Measurements from ENCODE around the gene FUT9. TPM values are rescaled to one million over a fixed set of nuclear protein-coding genes. Genes with fewer than 3 reads are reported as not detected.

FUT9 gene
- total RNA-seq (not detected), polyA plus RNA-seq (not detected)

DNA sequence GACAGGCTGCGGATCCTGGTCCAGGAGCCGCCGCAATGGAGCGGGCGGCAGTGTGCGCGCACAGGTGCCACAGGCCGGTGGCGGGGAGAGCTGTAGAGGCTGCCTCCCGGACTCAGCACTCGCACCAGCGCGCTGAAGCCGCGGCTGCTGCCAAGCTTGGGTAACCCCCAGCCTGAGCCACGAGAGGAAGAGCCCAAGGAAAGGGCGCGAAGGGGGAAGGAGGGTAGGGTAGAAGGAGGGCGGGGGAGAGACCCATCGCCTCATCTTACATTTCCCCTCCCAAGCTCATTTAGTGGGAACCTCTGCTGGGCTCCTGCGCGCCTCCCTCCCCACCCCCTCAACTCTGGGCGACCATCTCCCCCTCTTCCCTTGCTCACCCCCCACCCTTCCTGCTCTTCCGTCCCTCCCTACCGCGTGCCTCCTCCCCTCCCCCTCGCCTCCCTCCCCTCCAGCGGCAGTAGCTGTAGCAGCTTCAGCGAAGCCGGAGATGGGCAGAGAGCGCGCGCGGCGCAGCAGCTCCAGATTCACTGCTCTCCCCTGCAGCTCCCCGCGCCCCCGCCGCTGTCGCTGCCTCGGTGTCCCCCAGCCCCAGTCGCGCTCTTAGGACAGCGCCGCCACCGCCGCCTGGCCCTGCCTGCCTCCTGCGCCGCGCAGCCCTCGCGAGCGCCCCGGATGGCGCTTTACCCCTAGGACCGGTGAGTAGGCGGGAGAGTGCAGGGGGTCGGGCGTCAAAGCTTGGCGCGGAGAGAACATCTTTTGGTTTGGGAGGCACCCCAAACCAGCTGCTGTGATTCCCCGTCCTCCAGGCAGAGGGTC, at the start of gene FUT9:
FUT9 (plus strand) TSS at position 457 of the 816 bp plus-strand sequence. CDS start 187,182 bp downstream, outside the sequence.
- no peaks in the 10 kb centered on the region for H3K27me3 ChIP-seq (ENCODE audit: insufficient read depth, low read length, poor library complexity, severe bottlenecking)
- H3K36me3 Mint-ChIP-seq = no peaks in the 10 kb centered on the region
- H3K4me1 Mint-ChIP-seq = no peaks in the 10 kb centered on the region
- no peaks in the 10 kb centered on the region for H3K36me3 ChIP-seq (ENCODE audit: insufficient read depth, low read length)
- POLR2A ChIA-PET = no interaction called here
- H3K27me3 Mint-ChIP-seq = peaks cover 14 to 26% of the 10 kb centered on the region in 2 donors
- no peak for DNase-seq
- no peak within 1 kb of the TSS for H3K27ac Mint-ChIP-seq
- CTCF ChIA-PET = no interaction called here
- no peak within 1 kb of the TSS for H3K4me3 ChIP-seq (ENCODE audit: low read length)
- no peaks in the 10 kb centered on the region for H3K9me3 ChIP-seq (ENCODE audit: low read length)
- no peak within 1 kb of the TSS for H3K4me3 Mint-ChIP-seq
- peaks cover 0 to 2% (median 0%) of the 10 kb centered on the region in 5 donors for H3K9me3 Mint-ChIP-seq
- no peaks in the 10 kb centered on the region for H3K4me1 ChIP-seq (ENCODE audit: insufficient read depth, low read length)
- no peak within 1 kb of the TSS for H3K27ac ChIP-seq (ENCODE audit: low read depth, low read length)

DNA sequence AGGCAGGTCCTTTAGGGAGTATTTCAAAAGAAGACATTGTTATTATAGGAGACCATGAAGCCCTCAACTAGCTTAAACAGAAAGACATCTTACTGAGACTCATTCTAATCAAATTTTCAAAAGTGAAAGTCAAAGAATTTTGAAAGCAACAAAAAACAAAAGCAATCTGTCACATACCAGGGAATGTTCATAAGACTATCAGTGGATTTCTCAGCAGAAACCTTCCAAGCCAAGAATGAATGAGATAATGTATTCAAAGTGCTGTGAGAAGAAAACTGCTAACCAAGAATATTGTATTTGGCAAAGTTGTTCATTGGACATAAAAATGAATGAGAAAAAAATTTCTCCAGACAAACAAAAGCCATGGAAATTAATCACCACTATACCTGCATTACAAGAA, 48.2 kb upstream of the FUT9 start:
- Histone ChIP-seq H3K9me3 (ENCODE audit: low read length) (no peaks in the 10 kb centered on the region), H3K36me3 (ENCODE audit: insufficient read depth, low read length) (no peaks in the 10 kb centered on the region), H3K4me1 (ENCODE audit: insufficient read depth, low read length) (no peaks in the 10 kb centered on the region), H3K27ac (ENCODE audit: low read depth, low read length) (no peak overlapping the region), H3K4me3 (ENCODE audit: low read length) (no peak overlapping the region), H3K27me3 (ENCODE audit: insufficient read depth, low read length, poor library complexity, severe bottlenecking) (no peaks in the 10 kb centered on the region)
- ChIA-PET POLR2A (no interaction called here), CTCF (no interaction called here)
- Mint-ChIP-seq H3K36me3 (no peaks in the 10 kb centered on the region), H3K9me3 (peaks cover 4 to 20% (median 5%) of the 10 kb centered on the region in 5 donors), H3K4me1 (no peaks in the 10 kb centered on the region), H3K27me3 (no peaks in the 10 kb centered on the region), H3K4me3 (no peak overlapping the region), H3K27ac (no peak overlapping the region)
- no peak for DNase-seq

DNA sequence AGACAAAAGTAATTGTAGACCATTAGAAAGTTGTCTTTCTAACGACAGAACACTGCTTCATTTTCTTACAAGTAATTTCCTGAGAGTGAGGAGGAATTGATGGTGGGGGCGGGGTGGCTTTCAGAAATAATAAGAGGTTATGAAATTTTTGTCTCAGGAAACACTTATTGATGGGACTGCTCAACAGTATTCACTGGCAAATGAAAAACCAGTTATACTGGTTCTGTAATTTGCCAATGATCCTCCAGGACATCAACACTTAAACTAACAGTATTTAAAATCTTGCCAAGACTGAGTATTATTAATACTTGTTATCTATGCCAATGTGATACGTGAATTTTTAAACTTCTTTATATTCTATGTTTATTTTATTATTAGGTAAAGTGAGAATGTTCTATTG, 41.8 kb upstream of the FUT9 start:
- Histone ChIP-seq H3K27me3 (ENCODE audit: insufficient read depth, low read length, poor library complexity, severe bottlenecking) (no peaks in the 10 kb centered on the region), H3K9me3 (ENCODE audit: low read length) (no peaks in the 10 kb centered on the region), H3K36me3 (ENCODE audit: insufficient read depth, low read length) (no peaks in the 10 kb centered on the region), H3K4me1 (ENCODE audit: insufficient read depth, low read length) (no peaks in the 10 kb centered on the region), H3K27ac (ENCODE audit: low read depth, low read length) (no peak overlapping the region), H3K4me3 (ENCODE audit: low read length) (no peak overlapping the region)
- Mint-ChIP-seq H3K36me3 (no peaks in the 10 kb centered on the region), H3K4me3 (no peak overlapping the region), H3K27me3 (no peaks in the 10 kb centered on the region), H3K9me3 (peaks cover 0 to 17% (median 3%) of the 10 kb centered on the region in 5 donors), H3K4me1 (no peaks in the 10 kb centered on the region), H3K27ac (no peak overlapping the region)
- no peak for DNase-seq
- CTCF ChIA-PET = no interaction called here
- POLR2A ChIA-PET = no interaction called here

- Mint-ChIP-seq H3K4me3 (no peak overlapping the region), H3K9me3 (peaks cover 0 to 4% (median 0%) of the 10 kb centered on the region in 5 donors), H3K4me1 (no peaks in the 10 kb centered on the region), H3K27ac (no peak overlapping the region), H3K36me3 (no peaks in the 10 kb centered on the region), H3K27me3 (no peaks in the 10 kb centered on the region)
- ChIA-PET CTCF (no interaction called here), POLR2A (no interaction called here)
- DNase-seq = no peak
- no peaks in the 10 kb centered on the region for H3K4me1 ChIP-seq (ENCODE audit: insufficient read depth, low read length)
- no peak overlapping the region for H3K27ac ChIP-seq (ENCODE audit: low read depth, low read length)
- H3K36me3 ChIP-seq (ENCODE audit: insufficient read depth, low read length) = no peaks in the 10 kb centered on the region
- H3K27me3 ChIP-seq (ENCODE audit: insufficient read depth, low read length, poor library complexity, severe bottlenecking) = no peaks in the 10 kb centered on the region
- H3K9me3 ChIP-seq (ENCODE audit: low read length) = no peaks in the 10 kb centered on the region
- H3K4me3 ChIP-seq (ENCODE audit: low read length) = no peak overlapping the region
Measured at GRCh38 chr6:95978230-95978629, 37.5 kb upstream of the FUT9 start.

GRCh38 chr6:95991906-95992305, 23.9 kb upstream of the FUT9 start:
- no peak overlapping the region for H3K4me3 Mint-ChIP-seq
- H3K27ac Mint-ChIP-seq = no peak overlapping the region
- H3K9me3 Mint-ChIP-seq = peaks cover 7 to 22% (median 14%) of the 10 kb centered on the region in 5 donors
- ChIA-PET CTCF (no interaction called here), POLR2A (no interaction called here)
- no peaks in the 10 kb centered on the region for H3K27me3 Mint-ChIP-seq
- H3K36me3 Mint-ChIP-seq = no peaks in the 10 kb centered on the region
- DNase-seq = no peak
- Histone ChIP-seq H3K9me3 (ENCODE audit: low read length) (no peaks in the 10 kb centered on the region), H3K27ac (ENCODE audit: low read depth, low read length) (no peak overlapping the region), H3K4me1 (ENCODE audit: insufficient read depth, low read length) (no peaks in the 10 kb centered on the region), H3K27me3 (ENCODE audit: insufficient read depth, low read length, poor library complexity, severe bottlenecking) (no peaks in the 10 kb centered on the region), H3K4me3 (ENCODE audit: low read length) (no peak overlapping the region), H3K36me3 (ENCODE audit: insufficient read depth, low read length) (no peaks in the 10 kb centered on the region)
- H3K4me1 Mint-ChIP-seq = no peaks in the 10 kb centered on the region

DNA sequence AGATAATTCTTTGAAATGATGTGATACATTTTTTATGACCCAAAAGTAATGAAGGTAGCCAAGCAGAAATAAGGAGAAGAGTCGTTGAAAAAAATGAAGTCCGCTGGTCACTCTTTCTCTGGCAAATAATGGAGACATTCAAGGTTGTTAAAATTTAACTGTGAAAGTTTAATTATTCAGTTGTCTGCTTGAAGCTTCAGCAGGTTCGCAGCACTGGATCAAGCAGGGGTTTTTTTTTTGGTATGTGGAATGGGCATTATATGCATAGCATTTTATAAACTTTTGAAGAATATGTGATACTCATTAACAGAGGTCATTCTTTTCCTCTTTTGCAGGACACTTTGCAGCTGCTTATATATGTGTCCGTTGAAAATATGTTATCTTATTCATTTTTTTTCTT, 21.6 kb upstream of the FUT9 start:
- no peaks in the 10 kb centered on the region for H3K4me1 ChIP-seq (ENCODE audit: insufficient read depth, low read length)
- ChIA-PET CTCF (no interaction called here), POLR2A (no interaction called here)
- H3K36me3 Mint-ChIP-seq = no peaks in the 10 kb centered on the region
- H3K27me3 Mint-ChIP-seq = no peaks in the 10 kb centered on the region
- no peak overlapping the region for H3K4me3 ChIP-seq (ENCODE audit: low read length)
- H3K4me3 Mint-ChIP-seq = no peak overlapping the region
- no peak overlapping the region for H3K27ac Mint-ChIP-seq
- H3K9me3 ChIP-seq (ENCODE audit: low read length) = no peaks in the 10 kb centered on the region
- no peaks in the 10 kb centered on the region for H3K27me3 ChIP-seq (ENCODE audit: insufficient read depth, low read length, poor library complexity, severe bottlenecking)
- no peak overlapping the region for H3K27ac ChIP-seq (ENCODE audit: low read depth, low read length)
- H3K36me3 ChIP-seq (ENCODE audit: insufficient read depth, low read length) = no peaks in the 10 kb centered on the region
- DNase-seq = no peak
- H3K4me1 Mint-ChIP-seq = no peaks in the 10 kb centered on the region
- peaks cover 7 to 21% (median 16%) of the 10 kb centered on the region in 5 donors for H3K9me3 Mint-ChIP-seq

GRCh38 chr6:95998133-95998532, 17.6 kb upstream of the FUT9 start:
- no peaks in the 10 kb centered on the region for H3K27me3 Mint-ChIP-seq
- H3K9me3 Mint-ChIP-seq = peaks cover 0 to 6% (median 0%) of the 10 kb centered on the region in 5 donors
- no peaks in the 10 kb centered on the region for H3K36me3 Mint-ChIP-seq
- CTCF ChIA-PET = no interaction called here
- POLR2A ChIA-PET = no interaction called here
- H3K4me3 ChIP-seq (ENCODE audit: low read length) = no peak overlapping the region
- H3K27ac Mint-ChIP-seq = no peak overlapping the region
- DNase-seq = no peak
- H3K4me1 Mint-ChIP-seq = no peaks in the 10 kb centered on the region
- no peaks in the 10 kb centered on the region for H3K4me1 ChIP-seq (ENCODE audit: insufficient read depth, low read length)
- no peaks in the 10 kb centered on the region for H3K36me3 ChIP-seq (ENCODE audit: insufficient read depth, low read length)
- H3K27ac ChIP-seq (ENCODE audit: low read depth, low read length) = no peak overlapping the region
- H3K4me3 Mint-ChIP-seq = no peak overlapping the region
- H3K9me3 ChIP-seq (ENCODE audit: low read length) = no peaks in the 10 kb centered on the region
- H3K27me3 ChIP-seq (ENCODE audit: insufficient read depth, low read length, poor library complexity, severe bottlenecking) = no peaks in the 10 kb centered on the region

- H3K27me3 Mint-ChIP-seq = no peaks in the 10 kb centered on the region
- H3K36me3 Mint-ChIP-seq = no peaks in the 10 kb centered on the region
- ChIA-PET CTCF (no interaction called here), POLR2A (no interaction called here)
- no peak overlapping the region for H3K4me3 Mint-ChIP-seq
- no peaks in the 10 kb centered on the region for H3K4me1 Mint-ChIP-seq
- peaks cover 0 to 6% (median 3%) of the 10 kb centered on the region in 5 donors for H3K9me3 Mint-ChIP-seq
- Histone ChIP-seq H3K4me1 (ENCODE audit: insufficient read depth, low read length) (no peaks in the 10 kb centered on the region), H3K9me3 (ENCODE audit: low read length) (no peaks in the 10 kb centered on the region), H3K4me3 (ENCODE audit: low read length) (no peak overlapping the region), H3K27ac (ENCODE audit: low read depth, low read length) (no peak overlapping the region), H3K27me3 (ENCODE audit: insufficient read depth, low read length, poor library complexity, severe bottlenecking) (no peaks in the 10 kb centered on the region), H3K36me3 (ENCODE audit: insufficient read depth, low read length) (no peaks in the 10 kb centered on the region)
- DNase-seq = no peak
- no peak overlapping the region for H3K27ac Mint-ChIP-seq
Measured at GRCh38 chr6:96001891-96002575, 13.7 kb upstream of the FUT9 start.
